ENCODE measurements around the gene EML6.

GRCh38 chr2:54755641-54756326 is 32.3 kb downstream of the EML6 start:
- TF ChIP-seq EZH2phosphoT487 (IDR thresholded peaks at IDR 0.05; ENCODE audit: unreplicated experiment) (no peak), EZH2 (IDR thresholded peaks at IDR 0.05; ENCODE audit: low read depth, unreplicated experiment) (no peak), CTCF (conservative IDR thresholded peaks at IDR 0.05; ENCODE audit: low read depth in 2 of 2) (peak in 1 of 2 experiments; percentile 39; a peak in 2 of 4 replicates), ZNF114 (CRISPR knock-in tag; IDR thresholded peaks at IDR 0.05) (no peak), ZNF331 (CRISPR knock-in tag; IDR thresholded peaks at IDR 0.05; ENCODE audit: low read depth) (no peak), STAT1 (IDR thresholded peaks at IDR 0.05; ENCODE audit: unreplicated experiment) (no peak), POLR2AphosphoS5 (IDR thresholded peaks at IDR 0.05; ENCODE audit: low read depth) (no peak), JUNB (IDR thresholded peaks at IDR 0.05; ENCODE audit: unreplicated experiment) (no peak)
- TF ChIP-seq, protein P1, sequence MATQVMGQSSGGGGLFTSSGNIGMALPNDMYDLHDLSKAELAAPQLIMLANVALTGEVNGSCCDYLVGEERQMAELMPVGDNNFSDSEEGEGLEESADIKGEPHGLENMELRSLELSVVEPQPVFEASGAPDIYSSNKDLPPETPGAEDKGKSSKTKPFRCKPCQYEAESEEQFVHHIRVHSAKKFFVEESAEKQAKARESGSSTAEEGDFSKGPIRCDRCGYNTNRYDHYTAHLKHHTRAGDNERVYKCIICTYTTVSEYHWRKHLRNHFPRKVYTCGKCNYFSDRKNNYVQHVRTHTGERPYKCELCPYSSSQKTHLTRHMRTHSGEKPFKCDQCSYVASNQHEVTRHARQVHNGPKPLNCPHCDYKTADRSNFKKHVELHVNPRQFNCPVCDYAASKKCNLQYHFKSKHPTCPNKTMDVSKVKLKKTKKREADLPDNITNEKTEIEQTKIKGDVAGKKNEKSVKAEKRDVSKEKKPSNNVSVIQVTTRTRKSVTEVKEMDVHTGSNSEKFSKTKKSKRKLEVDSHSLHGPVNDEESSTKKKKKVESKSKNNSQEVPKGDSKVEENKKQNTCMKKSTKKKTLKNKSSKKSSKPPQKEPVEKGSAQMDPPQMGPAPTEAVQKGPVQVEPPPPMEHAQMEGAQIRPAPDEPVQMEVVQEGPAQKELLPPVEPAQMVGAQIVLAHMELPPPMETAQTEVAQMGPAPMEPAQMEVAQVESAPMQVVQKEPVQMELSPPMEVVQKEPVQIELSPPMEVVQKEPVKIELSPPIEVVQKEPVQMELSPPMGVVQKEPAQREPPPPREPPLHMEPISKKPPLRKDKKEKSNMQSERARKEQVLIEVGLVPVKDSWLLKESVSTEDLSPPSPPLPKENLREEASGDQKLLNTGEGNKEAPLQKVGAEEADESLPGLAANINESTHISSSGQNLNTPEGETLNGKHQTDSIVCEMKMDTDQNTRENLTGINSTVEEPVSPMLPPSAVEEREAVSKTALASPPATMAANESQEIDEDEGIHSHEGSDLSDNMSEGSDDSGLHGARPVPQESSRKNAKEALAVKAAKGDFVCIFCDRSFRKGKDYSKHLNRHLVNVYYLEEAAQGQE (IDR thresholded peaks at IDR 0.05; ENCODE audit: unreplicated experiment) = no peak

Measured in GM23338 (cell line).